SK-N-SH (cell line): ENCODE results near the gene CLASP1. TPM values are rescaled to one million over a fixed set of nuclear protein-coding genes. Genes with fewer than 3 reads are reported as not detected.
"Not testable (repeated sequence)": the region's sequence is repeated elsewhere in the genome, so short reads cannot be mapped to it uniquely, and the experiment has no call there.

Source experiments
- CTCF ChIA-PET: fragments of 300-600, 350-600 bp; formaldehyde crosslinking; extraction: SDS; loops from one replicate; lab custom pipeline; 2021; lab: Yijun Ruan, JAX
- POLR2A ChIA-PET: fragments of 350-600 bp; sonication (Branson Sonifier 250); formaldehyde crosslinking; extraction: SDS; loops from one replicate; lab custom pipeline; 2020; ENCODE audit warnings: antibody characterized with exemption, inconsistent platforms; lab: Yijun Ruan, JAX
- DNase-seq: peaks from one replicate; pipeline ENCODE4 v3.0.0; 2012
- H2AFZ ChIP-seq: fragments of 200-600 bp; sonication (generic); 2 replicates; pipeline ENCODE4 v1.8.1; 2016; ENCODE audit warnings: antibody characterized with exemption, mild to moderate bottlenecking, low read depth
- H3F3A ChIP-seq: fragments of 200-600 bp; sonication (generic); replicated peaks from 2 replicates; pipeline ENCODE3; 2016; ENCODE audit warnings: antibody characterized with exemption, mild to moderate bottlenecking; ENCODE audit not compliant: insufficient read depth
- H3K27ac ChIP-seq, 2 experiments: fragments of 200-500 bp in 1 of 2; fragments of 200-600 bp in 1 of 2; sonication (Bioruptor generic) in 1 of 2; sonication (generic), shearing (Covaris generic) in 1 of 2; 2 replicates each; pipeline versions ENCODE4 v1.5.1 to v1.6.1; 2014 to 2016; ENCODE audit warnings: low read depth in 2 of 2, inconsistent platforms in 1 of 2, low read length in 1 of 2, mild to moderate bottlenecking in 1 of 2, mixed read lengths in 1 of 2
- H3K27me3 ChIP-seq: fragments of 200-600 bp; sonication (generic), shearing (Covaris generic); 2 replicates; pipeline ENCODE4 v1.6.1; 2016; ENCODE audit warnings: mixed run types; ENCODE audit not compliant: insufficient read depth
- H3K36me3 ChIP-seq, 2 experiments: fragments of 200-500 bp in 1 of 2; fragments of 200-600 bp in 1 of 2; sonication (Bioruptor generic) in 1 of 2; sonication (generic) in 1 of 2; replicated peaks in 1 of 2; 2 replicates each; pipeline versions ENCODE3 to v1.5.1; 2014 to 2016; ENCODE audit warnings: low read length in 1 of 2, mild to moderate bottlenecking in 1 of 2; ENCODE audit not compliant: insufficient read depth in 2 of 2, control insufficient read depth in 1 of 2
- H3K4me1 ChIP-seq, 2 experiments: fragments of 200-500 bp in 1 of 2; fragments of 200-600 bp in 1 of 2; sonication (Bioruptor generic) in 1 of 2; sonication (generic), shearing (Covaris generic) in 1 of 2; 2 replicates each; pipeline versions ENCODE4 v1.5.1 to v1.6.1; 2014 to 2016; ENCODE audit warnings: low read depth in 1 of 2, low read length in 1 of 2, mixed run types in 1 of 2; ENCODE audit not compliant: insufficient read depth in 2 of 2, control insufficient read depth in 1 of 2
- H3K4me2 ChIP-seq: fragments of 200-600 bp; sonication (generic), shearing (Covaris generic); 2 replicates; pipeline ENCODE4 v1.6.1; 2017; ENCODE audit warnings: mixed run types
- H3K4me3 ChIP-seq, 2 experiments: fragments of 200-500 bp in 1 of 2; fragments of 200-600 bp in 1 of 2; sonication (Bioruptor generic) in 1 of 2; sonication (generic), shearing (Covaris generic) in 1 of 2; 2 replicates each; pipeline versions ENCODE4 v1.5.1 to v1.8.1; 2014 to 2016; ENCODE audit warnings: low read depth in 2 of 2, inconsistent platforms in 1 of 2, low read length in 1 of 2, mild to moderate bottlenecking in 1 of 2, mixed read lengths in 1 of 2, moderate library complexity in 1 of 2
- H3K79me2 ChIP-seq: fragments of 200-600 bp; sonication (generic); 2 replicates; pipeline ENCODE4 v1.8.1; 2017; ENCODE audit warnings: mild to moderate bottlenecking; ENCODE audit not compliant: insufficient read depth
- H3K9ac ChIP-seq: fragments of 200-600 bp; sonication (generic); 2 replicates; pipeline ENCODE4 v1.6.1; 2017; ENCODE audit warnings: mixed run types
- H3K9me2 ChIP-seq: fragments of 200-600 bp; sonication (generic); 2 replicates; pipeline ENCODE4 v1.6.1; 2017; ENCODE audit warnings: mixed run types
- H3K9me3 ChIP-seq: fragments of 200-600 bp; sonication (generic); 2 replicates; pipeline ENCODE4 v1.6.1; 2017; ENCODE audit warnings: mixed run types, mild to moderate bottlenecking, moderate library complexity
- H4K20me1 ChIP-seq: fragments of 200-600 bp; sonication (generic); 2 replicates; pipeline ENCODE4 v1.6.1; 2017; ENCODE audit warnings: mild to moderate bottlenecking, mixed run types; ENCODE audit not compliant: insufficient read depth
- FOSL2 ChIP-seq: IDR thresholded peaks from 2 replicates; pipeline ENCODE4 v1.4.0; 2012; ENCODE audit warnings: low read depth, mild to moderate bottlenecking, moderate library complexity, borderline replicate concordance
- MEF2A ChIP-seq: IDR thresholded peaks from 2 replicates; pipeline ENCODE4 v1.4.0; 2012; ENCODE audit warnings: low read depth, borderline replicate concordance
- SIN3A ChIP-seq: IDR thresholded peaks from 2 replicates; pipeline ENCODE4 v1.6.1; 2012; ENCODE audit warnings: low read depth, mild to moderate bottlenecking, low read length, moderate library complexity, borderline replicate concordance
- SMC3 ChIP-seq: IDR thresholded peaks from 2 replicates; pipeline ENCODE4 v1.6.1; 2012; ENCODE audit warnings: low read depth, low read length, improper control_type of control experiment
- TAF1 ChIP-seq: IDR thresholded peaks from 2 replicates; pipeline ENCODE4 v1.6.1; 2012; ENCODE audit warnings: low read depth, mild to moderate bottlenecking, low read length, moderate library complexity, borderline replicate concordance
- WGBS: methylation state at CpG from one replicate; pipeline ENCODE4 v1.1.6; 2017; ENCODE audit warnings: low lambda C conversion rate; 5-methylcytosine and 5-hydroxymethylcytosine counted together
- polyA plus RNA-seq, 3 experiments: library from polyadenylated mRNA; depleted of rRNA; stranded (reverse); fragments of >200 nt; gene quantifications; 2 replicates each; pipeline ENCODE4 v1.2.3, GENCODE V29; 2012
- TF ChIP-seq, protein P1 (sequence below): fragments of 150-350 bp; IDR thresholded peaks from 2 replicates; pipeline ENCODE4 v1.6.1; 2016; ENCODE audit warnings: mild to moderate bottlenecking, low read depth, low read length
- TF ChIP-seq, protein P2 (sequence below): IDR thresholded peaks from 2 replicates; pipeline ENCODE4 v1.4.0; 2012; ENCODE audit warnings: low read depth, borderline replicate concordance
- TF ChIP-seq, protein P3 (sequence below): IDR thresholded peaks from 2 replicates; pipeline ENCODE4; 2012

The CLASP1 gene
- polyA plus RNA-seq, 1 of the 3 experiments (the other 2 are of a cell fraction): 4.9 TPM

DNA sequence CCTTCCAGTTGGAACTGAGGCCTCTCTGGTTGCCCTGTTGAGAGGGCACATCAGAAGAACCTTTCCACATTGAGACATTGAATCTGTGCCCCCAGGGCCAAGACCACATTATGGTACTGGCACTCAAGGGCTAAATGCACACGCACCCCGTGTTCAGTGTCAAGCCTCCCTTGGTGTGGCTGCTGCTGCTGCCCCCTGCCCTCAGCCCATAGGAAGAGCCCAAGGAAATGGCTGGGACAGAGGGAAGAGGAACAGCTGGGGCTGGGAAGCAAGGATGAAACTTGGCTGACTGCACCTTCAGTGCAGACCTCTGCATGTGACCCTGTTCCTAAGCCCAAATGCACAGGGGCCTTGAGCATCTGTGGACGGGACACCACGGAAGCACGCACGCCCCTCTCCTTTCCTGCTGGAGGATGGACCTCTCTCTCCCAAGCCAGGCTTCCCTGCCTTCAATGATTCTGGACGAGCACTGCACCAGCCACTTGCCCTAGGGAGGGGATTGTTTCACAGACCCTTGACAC lies 47.2 kb upstream of the CLASP1 start (continued):
- TF ChIP-seq SMC3: no peak
- TF ChIP-seq, all 33 proteins: peak for 0

DNA sequence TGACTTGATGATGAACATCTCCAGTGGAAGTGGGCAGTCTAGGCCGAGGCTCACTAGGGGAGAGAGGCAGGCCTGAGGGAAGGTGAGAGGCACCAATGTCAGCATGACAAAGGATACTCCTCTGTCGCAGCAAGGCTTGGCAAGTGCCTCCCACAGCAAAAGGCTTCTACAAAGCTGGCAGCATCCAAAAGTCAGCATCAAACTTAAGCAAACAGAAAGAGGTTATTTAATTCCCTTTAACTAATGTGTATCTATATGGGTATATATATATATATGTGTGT lies 45.8 kb upstream of the CLASP1 start:
- H3K4me1 ChIP-seq: peaks cover 3 to 14% of the 10 kb centered on the region in 2 experiments; a peak in 3 of 4 replicates
- no peaks in the 10 kb centered on the region for H3K9me2 ChIP-seq
- H3K9me3 ChIP-seq: no peaks in the 10 kb centered on the region
- H2AFZ ChIP-seq: no peak overlapping the region
- TF ChIP-seq SIN3A: no peak
- TF ChIP-seq, protein P1, sequence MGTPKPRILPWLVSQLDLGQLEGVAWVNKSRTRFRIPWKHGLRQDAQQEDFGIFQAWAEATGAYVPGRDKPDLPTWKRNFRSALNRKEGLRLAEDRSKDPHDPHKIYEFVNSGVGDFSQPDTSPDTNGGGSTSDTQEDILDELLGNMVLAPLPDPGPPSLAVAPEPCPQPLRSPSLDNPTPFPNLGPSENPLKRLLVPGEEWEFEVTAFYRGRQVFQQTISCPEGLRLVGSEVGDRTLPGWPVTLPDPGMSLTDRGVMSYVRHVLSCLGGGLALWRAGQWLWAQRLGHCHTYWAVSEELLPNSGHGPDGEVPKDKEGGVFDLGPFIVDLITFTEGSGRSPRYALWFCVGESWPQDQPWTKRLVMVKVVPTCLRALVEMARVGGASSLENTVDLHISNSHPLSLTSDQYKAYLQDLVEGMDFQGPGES: no peak
- TF ChIP-seq MEF2A: no peak
- POLR2A ChIA-PET: no interaction called here
- no peaks in the 10 kb centered on the region for H4K20me1 ChIP-seq
- peaks cover 12% of the 10 kb centered on the region for H3F3A ChIP-seq
- CTCF ChIA-PET: interaction anchor here (1.6 kb wide), 1 partner anchor 100 kb away, joined by 5 read pairs; no protein-coding TSS in a partner anchor
- H3K9ac ChIP-seq: no peak overlapping the region
- no peaks in the 10 kb centered on the region for H3K27me3 ChIP-seq
- H3K4me2 ChIP-seq: no peak overlapping the region
- H3K27ac ChIP-seq: peak overlapping the region in 1 of 2 experiments; percentile 40; a peak in 1 of 4 replicates
- H3K4me3 ChIP-seq: no peak overlapping the region
- WGBS: 65% methylated on average over 2 of the region's 2 CpGs
- H3K36me3 ChIP-seq: no peaks in the 10 kb centered on the region
- no peak for DNase-seq
- H3K79me2 ChIP-seq: no peaks in the 10 kb centered on the region

GRCh38 chr2:121694398-121695170 lies 45.3 kb upstream of the CLASP1 start:
- H2AFZ ChIP-seq: no peak overlapping the region
- H3F3A ChIP-seq: peaks cover 12% of the 10 kb centered on the region
- H3K4me2 ChIP-seq: no peak overlapping the region
- H3K79me2 ChIP-seq: no peaks in the 10 kb centered on the region
- TF ChIP-seq, protein P2, sequence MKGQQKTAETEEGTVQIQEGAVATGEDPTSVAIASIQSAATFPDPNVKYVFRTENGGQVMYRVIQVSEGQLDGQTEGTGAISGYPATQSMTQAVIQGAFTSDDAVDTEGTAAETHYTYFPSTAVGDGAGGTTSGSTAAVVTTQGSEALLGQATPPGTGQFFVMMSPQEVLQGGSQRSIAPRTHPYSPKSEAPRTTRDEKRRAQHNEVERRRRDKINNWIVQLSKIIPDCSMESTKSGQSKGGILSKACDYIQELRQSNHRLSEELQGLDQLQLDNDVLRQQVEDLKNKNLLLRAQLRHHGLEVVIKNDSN: no peak
- TF ChIP-seq, protein P3, sequence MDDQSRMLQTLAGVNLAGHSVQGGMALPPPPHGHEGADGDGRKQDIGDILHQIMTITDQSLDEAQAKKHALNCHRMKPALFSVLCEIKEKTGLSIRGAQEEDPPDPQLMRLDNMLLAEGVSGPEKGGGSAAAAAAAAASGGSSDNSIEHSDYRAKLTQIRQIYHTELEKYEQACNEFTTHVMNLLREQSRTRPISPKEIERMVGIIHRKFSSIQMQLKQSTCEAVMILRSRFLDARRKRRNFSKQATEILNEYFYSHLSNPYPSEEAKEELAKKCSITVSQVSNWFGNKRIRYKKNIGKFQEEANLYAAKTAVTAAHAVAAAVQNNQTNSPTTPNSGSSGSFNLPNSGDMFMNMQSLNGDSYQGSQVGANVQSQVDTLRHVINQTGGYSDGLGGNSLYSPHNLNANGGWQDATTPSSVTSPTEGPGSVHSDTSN: peak; percentile 25; the same call in 1 of the 2 replicates
- TF ChIP-seq FOSL2 (peak; percentile 31; the same call in 1 of the 2 replicates), TAF1 (no peak)
- TF ChIP-seq, all 33 proteins: peak for 2
- ChIA-PET POLR2A (no interaction called here), CTCF (interaction anchor here (1.6 kb wide), 1 partner anchor 99 kb away, joined by 5 read pairs; no protein-coding TSS in a partner anchor)
- Histone ChIP-seq H3K4me1 (peaks cover 3 to 9% of the 10 kb centered on the region in 2 experiments; a peak in 3 of 4 replicates), H4K20me1 (no peaks in the 10 kb centered on the region), H3K36me3 (no peaks in the 10 kb centered on the region), H3K9ac (no peak overlapping the region), H3K9me2 (no peaks in the 10 kb centered on the region), H3K4me3 (no peak overlapping the region), H3K27me3 (no peaks in the 10 kb centered on the region), H3K27ac (peak overlapping the region in 1 of 2 experiments; percentile 40; a peak in 1 of 4 replicates), H3K9me3 (no peaks in the 10 kb centered on the region)
- WGBS: 76% methylated on average over 6 of the region's 6 CpGs
- DNase-seq: no peak

- CTCF ChIA-PET: interaction anchor here (0.9 to 2.2 kb wide), 5 partner anchors 8 to 160 kb away, joined by 3 to 10 read pairs (median 4); partner anchors contain the start of gene RNU4ATAC
- H3K4me1 ChIP-seq, H3K9me2 ChIP-seq, H3K27me3 ChIP-seq, H3K4me3 ChIP-seq, POLR2A ChIA-PET, H3K9me3 ChIP-seq, H3K79me2 ChIP-seq, H3K9ac ChIP-seq, H3K36me3 ChIP-seq, DNase-seq, H4K20me1 ChIP-seq, H3K27ac ChIP-seq, H3K4me2 ChIP-seq, H2AFZ ChIP-seq: not testable (repeated sequence)
- 92% methylated on average over 3 of the region's 3 CpGs for WGBS
- H3F3A ChIP-seq: peaks cover 12% of the 10 kb centered on the region
Measured at GRCh38 chr2:121690572-121690971, 41.3 kb upstream of the CLASP1 start.
